Measurements from ENCODE around the gene TXNL1.

Gene TXNL1

GRCh38 chr18:56645415-56646016 is 7.1 kb upstream of the TXNL1 start:
- no peak overlapping the region for H3K4me3 ChIP-seq (ENCODE audit: low read depth, low read length)

- H3K4me3 ChIP-seq (ENCODE audit: low read depth, low read length), result no peak overlapping the region
Observed at GRCh38 chr18:56643381-56643780, 5.0 kb upstream of the TXNL1 start.

GRCh38 chr18:56641714-56642337 is 3.4 kb upstream of the TXNL1 start:
- no peak overlapping the region for H3K4me3 ChIP-seq (ENCODE audit: low read depth, low read length)

GRCh38 chr18:56639571-56639970 is 1.2 kb upstream of the TXNL1 start:
- no peak overlapping the region for H3K4me3 ChIP-seq (ENCODE audit: low read depth, low read length)

- peak overlapping the region; percentile 43 for H3K4me3 ChIP-seq (ENCODE audit: low read depth, low read length)
Observed at GRCh38 chr18:56639104-56639381, 651 bp upstream of the TXNL1 start.

- H3K4me3 ChIP-seq (ENCODE audit: low read depth, low read length), result peak overlapping the region; percentile 96
Observed at GRCh38 chr18:56637711-56638231, 621 bp downstream of the TXNL1 start.

- H3K4me3 ChIP-seq (ENCODE audit: low read depth, low read length), result peak overlapping the region; percentile 96
Observed at GRCh38 chr18:56637176-56637575, 1.2 kb downstream of the TXNL1 start.

- H3K4me3 ChIP-seq (ENCODE audit: low read depth, low read length), result no peak overlapping the region
Observed at GRCh38 chr18:56635007-56635406, 3.4 kb downstream of the TXNL1 start.

GRCh38 chr18:56632070-56633022 is 6.0 kb downstream of the TXNL1 start:
- no peak overlapping the region for H3K4me3 ChIP-seq (ENCODE audit: low read depth, low read length)

- no peak overlapping the region for H3K4me3 ChIP-seq (ENCODE audit: low read depth, low read length)
Observed at GRCh38 chr18:56627991-56628390, 10.4 kb downstream of the TXNL1 start.

- no peak overlapping the region for H3K4me3 ChIP-seq (ENCODE audit: low read depth, low read length)
Observed at GRCh38 chr18:56615738-56616520, 22.5 kb downstream of the TXNL1 start.

- no peak overlapping the region for H3K4me3 ChIP-seq (ENCODE audit: low read depth, low read length)
Observed at GRCh38 chr18:56606618-56607017, 31.8 kb downstream of the TXNL1 start.

- no peak overlapping the region for H3K4me3 ChIP-seq (ENCODE audit: low read depth, low read length)
Observed at GRCh38 chr18:56598422-56598821, 40.0 kb downstream of the TXNL1 start.

GRCh38 chr18:56593906-56594305 is 44.5 kb downstream of the TXNL1 start:
- no peak overlapping the region for H3K4me3 ChIP-seq (ENCODE audit: low read depth, low read length)

- no peak overlapping the region for H3K4me3 ChIP-seq (ENCODE audit: low read depth, low read length)
Observed at GRCh38 chr18:56580026-56580425, 58.4 kb downstream of the TXNL1 start.

GRCh38 chr18:56579451-56579850 is 58.9 kb downstream of the TXNL1 start:
- H3K4me3 ChIP-seq (ENCODE audit: low read depth, low read length), result no peak overlapping the region

GRCh38 chr18:56576826-56577573 is 61.4 kb downstream of the TXNL1 start:
- no peak overlapping the region for H3K4me3 ChIP-seq (ENCODE audit: low read depth, low read length)

GRCh38 chr18:56575819-56576663 is 62.4 kb downstream of the TXNL1 start:
- no peak overlapping the region for H3K4me3 ChIP-seq (ENCODE audit: low read depth, low read length)

GRCh38 chr18:56574861-56575260 is 63.5 kb downstream of the TXNL1 start:
- H3K4me3 ChIP-seq (ENCODE audit: low read depth, low read length), result no peak overlapping the region
